HG02759 (cell line): ENCODE data around the gene ANXA5.
"Not testable (repeated sequence)": the region's sequence is repeated elsewhere in the genome, so short reads cannot be mapped to it uniquely, and the experiment has no call there.

Experiments
- ATAC-seq: cut with Tn5 transposase; IDR thresholded peaks from one replicate; pipeline ENCODE4 v1.9.1; 2021; ENCODE audit warnings: mild to moderate bottlenecking, moderate library complexity; ENCODE audit not compliant: unreplicated experiment

The ANXA5 gene

GRCh38 chr4:121679951-121680350, 16.8 kb downstream of the ANXA5 start:
- no peak for ATAC-seq

- ATAC-seq, result no peak
Measured at GRCh38 chr4:121679267-121679666, 17.5 kb downstream of the ANXA5 start.

GRCh38 chr4:121677524-121677923, 19.3 kb downstream of the ANXA5 start:
- ATAC-seq, result no peak

- no peak for ATAC-seq
Measured at GRCh38 chr4:121676345-121677075, 20.3 kb downstream of the ANXA5 start.

GRCh38 chr4:121675715-121676114, 21.1 kb downstream of the ANXA5 start:
- ATAC-seq, result no peak

- ATAC-seq, result no peak
Measured at GRCh38 chr4:121674696-121675095, 22.1 kb downstream of the ANXA5 start.

GRCh38 chr4:121674191-121674590, 22.6 kb downstream of the ANXA5 start:
- ATAC-seq, result no peak

- ATAC-seq, result no peak
Measured at GRCh38 chr4:121669163-121669550, 27.6 kb downstream of the ANXA5 start.

GRCh38 chr4:121668368-121669162, 28.2 kb downstream of the ANXA5 start:
- ATAC-seq, result no peak

- ATAC-seq, result no peak
Measured at GRCh38 chr4:121666091-121666679, 30.6 kb downstream of the ANXA5 start.

- ATAC-seq, result no peak
Measured at GRCh38 chr4:121665371-121665770, 31.4 kb downstream of the ANXA5 start.

- no peak for ATAC-seq
Measured at GRCh38 chr4:121662225-121662624, 34.6 kb downstream of the ANXA5 start.

- ATAC-seq, result not testable (repeated sequence)
Measured at GRCh38 chr4:121660175-121660933, 36.4 kb downstream of the ANXA5 start.

- no peak for ATAC-seq
Measured at GRCh38 chr4:121658125-121658524, 38.7 kb downstream of the ANXA5 start.

- ATAC-seq, result peak; percentile 53
Measured at GRCh38 chr4:121656269-121656641, 40.5 kb downstream of the ANXA5 start.

- no peak for ATAC-seq
Measured at GRCh38 chr4:121655320-121656268, 41.2 kb downstream of the ANXA5 start.

GRCh38 chr4:121654738-121655137, 42.0 kb downstream of the ANXA5 start:
- peak; percentile 72 for ATAC-seq

GRCh38 chr4:121653986-121654385, 42.8 kb downstream of the ANXA5 start:
- no peak for ATAC-seq

- no peak for ATAC-seq
Measured at GRCh38 chr4:121653214-121653613, 43.6 kb downstream of the ANXA5 start.

GRCh38 chr4:121651597-121651996, 45.2 kb downstream of the ANXA5 start:
- ATAC-seq, result no peak
